ENCODE measurements around the gene ZNF239. TPM values are rescaled to one million over a fixed set of nuclear protein-coding genes. Genes with fewer than 3 reads are reported as not detected.
"Not testable (repeated sequence)": the region's sequence is repeated elsewhere in the genome, so short reads cannot be mapped to it uniquely, and the experiment has no call there.

ZNF239 gene
- total RNA-seq, 1 experiment from 2014 or later, result 4.1 TPM

DNA sequence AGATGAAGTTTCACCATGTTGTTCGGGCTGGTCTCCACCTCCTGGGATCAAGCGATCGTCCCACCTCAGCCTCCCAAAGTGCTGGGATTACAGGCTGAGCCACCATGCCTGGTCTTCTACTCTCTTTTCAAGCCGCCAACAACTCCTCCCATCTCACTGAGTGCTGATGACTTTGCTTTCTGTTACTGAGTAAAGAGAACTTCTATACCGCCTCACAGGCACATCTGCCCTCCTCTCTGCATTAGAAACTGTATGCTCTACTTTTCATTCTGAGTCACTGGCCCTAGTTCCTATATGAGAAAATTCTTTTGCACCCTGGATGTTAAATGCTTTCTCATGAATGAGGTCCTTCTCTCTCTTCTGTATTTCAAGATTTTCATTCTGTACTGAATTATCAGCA is 2.2 kb upstream of the ZNF239 start:
- no peak for DNase-seq (ENCODE audit: low read depth)

- DNase-seq (ENCODE audit: low read depth), result no peak
These were observed 1.6 kb upstream of the ZNF239 start for GRCh38 chr10:43576062-43576461.

DNA sequence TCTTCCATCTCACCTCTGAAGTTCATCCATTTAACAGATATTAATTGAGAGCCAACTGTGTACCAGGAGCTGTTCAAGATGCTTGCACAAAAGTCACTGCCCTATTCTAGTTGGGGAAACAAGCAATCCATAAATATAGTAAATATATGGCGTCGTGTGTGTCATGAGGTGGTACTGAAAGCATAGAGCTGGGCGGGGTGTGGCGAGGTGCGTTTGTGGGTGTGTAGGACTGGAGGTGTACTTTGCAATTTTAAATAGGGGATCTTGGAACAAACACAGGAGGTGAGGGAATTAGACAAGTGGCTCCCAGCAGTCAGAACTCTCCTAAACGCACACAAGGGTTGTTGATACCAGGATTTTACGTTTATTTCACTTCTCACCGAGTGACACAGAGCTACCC is 490 bp upstream of the ZNF239 start:
- no peak for DNase-seq (ENCODE audit: low read depth)

GRCh38 chr10:43573250-43574000 is 991 bp downstream of the ZNF239 start:
- DNase-seq (ENCODE audit: low read depth), result no peak

DNA sequence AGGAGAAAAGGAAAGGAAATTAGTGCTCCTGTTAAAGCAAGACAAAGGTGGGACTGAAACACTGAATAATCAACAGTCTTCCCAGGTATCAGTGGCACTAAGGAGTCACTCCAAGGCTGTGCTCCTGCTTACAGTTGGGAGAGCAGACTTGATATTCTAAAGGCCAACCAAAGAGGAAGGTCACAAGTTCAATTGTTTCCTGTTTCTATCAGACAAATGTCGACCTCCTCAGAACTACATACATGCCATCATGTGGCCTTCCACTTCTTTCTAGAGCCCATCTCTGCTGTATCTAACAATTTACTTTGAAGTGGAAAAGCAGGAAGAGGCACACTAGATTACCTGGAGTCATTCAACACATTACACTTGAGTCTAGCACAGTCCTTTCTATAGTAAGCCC is 3.4 kb downstream of the ZNF239 start:
- DNase-seq (ENCODE audit: low read depth), result no peak

DNA sequence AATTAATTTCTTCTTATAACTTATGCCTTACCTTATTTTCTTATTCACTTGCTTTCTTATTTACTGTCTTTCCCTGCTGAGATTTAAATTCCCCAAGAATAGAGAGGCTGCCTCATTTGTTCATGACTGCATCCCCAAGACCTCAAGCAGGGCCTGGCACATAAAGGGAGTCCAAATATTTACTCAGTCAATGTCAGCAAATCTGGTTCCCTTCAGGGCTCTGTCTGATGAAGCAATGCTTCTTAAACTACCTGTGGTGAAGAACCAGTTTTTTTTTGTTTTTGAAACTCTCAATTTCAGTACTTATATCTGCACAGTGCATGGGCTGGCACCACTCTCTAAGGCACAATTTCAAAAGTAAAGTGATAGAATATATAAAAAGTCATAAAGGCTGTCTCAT is 4.7 kb downstream of the ZNF239 start:
- no peak for DNase-seq (ENCODE audit: low read depth)

DNA sequence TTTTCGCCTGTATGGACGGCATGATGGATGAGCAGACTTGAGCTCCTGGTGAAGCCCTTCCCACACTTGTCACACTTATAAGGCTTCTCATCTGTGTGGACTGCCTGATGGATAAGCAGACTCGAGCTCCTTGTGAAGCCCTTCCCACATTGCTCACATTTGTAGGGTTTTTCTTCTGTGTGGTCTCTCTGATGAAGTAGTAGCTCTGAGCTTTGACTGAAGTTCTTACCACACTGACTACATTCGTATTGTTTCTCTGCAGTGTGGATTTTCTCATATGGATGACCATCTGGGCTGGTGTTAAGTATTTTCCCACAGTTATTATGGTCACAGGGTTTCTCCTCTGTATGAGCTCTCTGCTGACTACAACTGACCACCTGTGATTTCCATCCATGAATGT is 17.2 kb downstream of the ZNF239 start:
- DNase-seq (ENCODE audit: low read depth), result no peak

- not testable (repeated sequence) for DNase-seq (ENCODE audit: low read depth)
These were observed 30.7 kb downstream of the ZNF239 start for GRCh38 chr10:43543746-43544145.

DNA sequence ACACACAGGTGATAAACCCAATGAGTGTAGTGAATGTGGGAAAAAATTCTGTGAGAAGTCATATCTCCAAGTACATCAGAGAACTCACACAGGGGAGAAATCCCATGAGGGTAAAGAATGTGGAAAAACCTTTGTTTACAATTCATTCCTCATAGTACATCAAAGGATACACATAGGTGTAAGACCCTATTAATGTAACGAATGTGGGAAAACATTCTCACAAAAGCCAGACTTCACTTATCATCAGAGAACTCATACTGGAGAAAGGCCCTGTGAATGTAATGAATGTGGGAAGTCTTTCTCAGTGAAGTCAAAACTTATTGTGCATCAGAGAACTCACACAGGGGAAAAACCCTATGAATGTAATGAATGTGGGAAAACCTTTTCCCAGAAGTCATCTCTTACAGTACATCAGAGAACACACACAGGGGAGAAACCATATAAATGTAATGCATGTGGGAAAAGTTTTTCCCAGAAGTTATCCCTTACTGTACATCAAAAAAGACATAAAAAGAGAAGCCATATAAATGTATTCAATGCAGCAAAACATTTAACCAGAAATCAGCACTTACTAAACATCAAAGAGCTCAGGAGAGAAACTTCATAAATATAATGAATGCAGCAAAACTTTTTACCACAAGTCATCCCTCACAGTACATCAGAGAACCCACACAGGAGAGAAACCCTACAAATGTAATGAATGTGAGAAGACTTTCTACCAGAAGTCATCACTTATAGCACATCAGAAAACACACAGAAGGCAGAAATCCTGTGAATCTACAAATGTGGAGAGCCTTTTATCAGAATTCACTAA is 49.8 kb downstream of the ZNF239 start:
- DNase-seq (ENCODE audit: low read depth), result no peak

Other genes with a start within 250 kb of the ZNF239 start
- not detected in 2 replicates for gene FXYD4, start 203.0 kb downstream of the ZNF239 start, total RNA-seq (2014; rRNA removed)
- gene HNRNPF, start 165.4 kb downstream of the ZNF239 start, total RNA-seq (2014; rRNA removed), result 237 and 256 TPM in 2 replicates
- gene ZNF487, start 137.5 kb downstream of the ZNF239 start, total RNA-seq (2014; rRNA removed), result 6.0 and 6.7 TPM in 2 replicates
- 6.2 and 6.4 TPM in 2 replicates for gene ZNF485, start 31.8 kb upstream of the ZNF239 start, total RNA-seq (2014; rRNA removed)
- gene ZNF32, start 74.3 kb upstream of the ZNF239 start, total RNA-seq (2014; rRNA removed), result 36.7 and 37.4 TPM in 2 replicates